Fibroblast of skin of scalp (primary cell): ENCODE results near the gene GLI3. TPM values are rescaled to one million over a fixed set of nuclear protein-coding genes. Genes with fewer than 3 reads are reported as not detected.

ENCODE experiments used
- DNase-seq: peaks from one replicate; pipeline ENCODE4 v3.0.0-alpha.2; 2013
- polyA plus RNA-seq, 2 experiments: library from polyadenylated mRNA; unstranded; fragments of 120-200 nt; gene quantifications; one replicate each; pipeline ENCODE4 v1.2.1, GENCODE V29; 2013; ENCODE audit not compliant: insufficient read length in 2 of 2

GLI3 gene
- 14.3 TPM for polyA plus RNA-seq (2013, experiment 1 of 2; ENCODE audit: insufficient read length)
- 14.9 TPM for polyA plus RNA-seq (2013, experiment 2 of 2; ENCODE audit: insufficient read length)

DNA sequence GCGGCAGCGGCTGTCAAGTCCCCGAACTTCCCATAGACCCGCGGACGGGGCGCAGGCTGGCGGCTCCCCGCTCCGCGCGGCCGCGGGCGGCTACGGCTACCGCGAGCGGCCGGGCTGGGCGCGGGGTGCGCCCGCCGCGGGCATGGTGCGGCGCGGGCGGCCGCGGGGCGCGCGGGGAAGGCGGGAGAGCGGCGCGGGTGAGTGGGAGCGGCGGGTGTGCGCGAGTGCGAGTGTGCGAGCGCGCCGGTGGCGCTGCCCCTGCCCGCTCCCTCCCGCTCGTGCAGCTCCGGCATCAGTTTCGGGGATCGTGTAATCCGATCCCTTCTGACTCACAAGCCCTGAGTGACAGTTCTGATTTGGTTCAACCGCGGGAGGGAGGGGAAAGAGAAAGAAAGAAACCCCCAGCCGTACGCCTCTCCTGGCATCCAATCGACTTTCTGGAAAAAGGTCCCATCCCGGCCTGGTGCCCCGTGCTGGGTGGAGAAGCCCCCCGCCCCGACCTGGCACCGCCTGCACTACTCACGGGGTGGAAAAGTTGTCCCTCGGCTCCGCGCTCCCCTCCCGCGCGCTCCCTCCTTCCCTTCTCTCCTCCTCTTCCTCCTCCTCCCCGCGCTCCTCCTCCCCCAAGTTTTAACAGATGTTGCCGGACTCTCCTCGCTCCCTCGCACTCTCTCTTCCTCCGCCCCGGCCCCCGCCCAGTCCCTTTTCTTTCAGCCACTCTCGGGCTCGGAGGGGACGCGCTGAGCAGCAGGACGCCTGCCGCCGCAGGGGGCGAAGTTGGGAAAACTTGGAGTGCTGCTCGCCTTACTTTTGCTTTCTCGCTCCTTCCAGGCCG lies at the start of gene GLI3:
Gene GLI3 (minus strand): TSS at position 234 of the 835 bp plus-strand sequence. CDS start 13,956 bp downstream, outside the sequence.
- peak; percentile 97 for DNase-seq

DNA sequence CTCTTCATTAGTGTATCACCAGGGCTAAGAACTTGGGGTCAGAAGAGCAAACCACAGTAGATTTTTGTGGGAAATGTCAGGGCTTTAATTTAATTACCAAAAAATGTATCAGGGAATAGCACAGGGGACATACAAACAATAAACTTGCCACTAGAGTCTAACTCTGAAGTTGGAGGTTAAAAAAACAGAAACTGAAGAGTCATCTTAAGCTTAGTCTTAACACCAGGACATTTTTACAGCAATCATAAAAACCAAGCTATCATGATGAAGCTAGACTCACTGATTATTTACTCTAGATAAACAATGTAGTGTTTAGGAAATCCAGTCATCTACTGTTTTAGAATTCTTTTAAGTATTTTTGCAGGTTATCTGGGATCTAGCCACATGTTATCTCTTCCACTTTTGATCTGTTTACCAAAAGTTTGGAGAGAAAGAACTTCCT lies 48.4 kb upstream of the GLI3 start:
- peak; percentile 44 for DNase-seq

DNA sequence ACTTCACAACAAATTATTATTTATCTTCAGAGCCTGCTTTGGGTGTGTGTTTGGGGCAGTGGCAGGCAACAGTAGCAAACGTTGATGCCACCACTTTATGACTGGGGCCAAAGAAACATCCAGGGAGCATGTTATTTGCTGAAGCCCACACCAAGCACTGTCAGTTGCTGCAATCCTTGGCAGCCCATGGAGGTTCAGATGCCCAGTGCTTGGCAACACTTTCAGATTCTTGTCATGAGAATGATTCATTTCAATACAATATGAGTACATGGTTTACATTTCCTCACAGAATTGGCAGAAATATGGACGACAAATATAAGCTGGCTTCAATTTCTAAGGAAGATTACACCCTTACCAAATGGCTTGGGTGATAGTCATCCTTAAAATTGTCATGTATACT lies 46.5 kb upstream of the GLI3 start:
- peak; percentile 61 for DNase-seq

DNA sequence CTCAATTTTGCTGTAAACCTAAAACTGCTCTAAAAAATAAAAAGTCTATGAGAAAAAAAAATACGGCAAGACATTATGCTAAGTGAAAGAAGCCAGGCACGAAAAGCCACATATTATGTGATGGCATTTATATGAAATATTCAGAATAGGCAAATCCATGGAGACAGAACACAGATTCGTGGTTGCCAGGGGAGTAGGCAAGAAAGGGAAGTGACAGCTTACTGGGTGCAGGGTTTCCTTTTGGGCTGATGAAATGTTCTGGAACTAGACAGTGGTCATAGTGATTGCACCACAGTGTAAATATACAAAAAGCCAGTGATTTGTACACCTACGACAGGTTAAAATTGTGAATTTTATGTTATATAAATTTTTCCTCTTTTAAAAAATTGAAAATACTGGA lies 41.3 kb upstream of the GLI3 start:
- peak; percentile 33 for DNase-seq

DNA sequence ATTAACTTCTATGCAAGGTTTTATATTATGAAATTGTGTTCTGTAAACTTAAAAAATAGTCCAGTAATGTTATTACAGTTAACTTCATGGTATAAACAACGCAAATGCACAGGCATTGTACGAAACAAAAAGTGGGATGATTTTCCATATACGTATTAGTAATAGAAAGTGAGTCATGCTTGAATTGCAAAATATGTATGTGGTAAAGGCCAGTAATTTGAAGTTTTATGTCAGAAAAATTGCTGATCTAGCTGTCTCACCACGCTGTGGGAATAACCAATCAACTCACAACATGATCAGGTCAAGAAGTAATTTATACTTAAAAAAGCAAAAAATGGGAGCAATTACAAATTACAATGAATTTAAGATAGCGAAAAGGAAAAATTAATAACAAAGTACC lies 37.0 kb upstream of the GLI3 start:
- DNase-seq = peak; percentile 74

DNA sequence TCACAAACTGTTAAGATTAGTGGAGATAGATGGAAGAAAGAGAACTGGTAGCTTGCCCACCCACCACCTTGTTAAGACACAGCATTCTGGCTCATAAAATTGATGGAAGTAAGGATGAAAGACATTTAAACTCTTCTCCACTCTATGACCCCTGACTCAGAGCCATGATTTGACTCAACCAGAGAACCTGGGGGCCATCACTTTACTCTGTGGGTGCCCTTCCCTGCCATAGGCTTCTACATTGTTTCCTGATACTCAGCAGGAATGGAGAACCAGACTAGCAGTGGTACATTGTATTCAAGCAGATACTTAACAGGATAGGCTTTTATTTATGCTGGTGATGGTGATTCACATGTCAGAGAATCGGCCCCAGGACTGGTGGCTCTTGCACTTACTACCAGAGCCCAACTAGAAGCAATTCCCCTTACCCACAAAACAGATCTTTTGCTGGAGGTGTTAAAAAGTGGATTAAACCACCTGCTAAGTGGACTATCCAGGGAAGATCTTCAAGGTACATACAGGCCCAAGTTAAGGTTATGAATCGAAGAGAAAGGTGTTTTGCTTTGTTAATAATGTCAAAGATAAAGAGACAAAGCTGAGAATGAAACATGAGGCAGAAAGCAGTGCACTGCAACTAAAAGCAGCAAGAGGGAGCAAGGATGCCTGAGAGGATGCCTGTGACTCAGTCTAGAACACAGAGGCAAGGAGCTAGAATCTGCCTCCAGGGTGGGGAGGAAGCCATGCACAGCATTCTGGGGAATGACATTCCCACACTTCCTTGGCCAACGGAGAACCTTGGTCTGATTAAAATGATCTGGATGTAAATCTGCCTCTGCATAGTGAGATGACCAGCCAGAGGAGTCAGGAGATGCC lies 36.0 kb upstream of the GLI3 start:
- peak; percentile 75 for DNase-seq

DNA sequence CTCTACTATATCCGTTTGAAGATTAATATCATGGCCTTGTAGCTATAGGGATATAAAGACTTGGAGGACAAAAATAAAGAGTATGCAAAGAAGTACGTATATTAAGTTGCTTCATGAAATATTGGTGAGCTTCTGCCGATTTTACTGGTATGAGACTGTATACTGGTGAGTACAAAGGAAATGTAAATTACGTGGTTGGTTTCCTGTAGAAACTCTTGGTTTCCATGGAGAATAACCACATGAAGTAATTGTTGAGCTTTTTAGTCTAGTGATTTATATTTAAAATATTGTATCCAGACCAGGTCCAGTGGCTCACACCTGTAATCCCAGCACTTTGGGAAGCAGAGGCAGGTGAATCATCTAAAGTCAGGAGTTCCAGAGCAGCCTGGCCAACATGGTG lies 32.2 kb upstream of the GLI3 start:
- DNase-seq = no peak

DNA sequence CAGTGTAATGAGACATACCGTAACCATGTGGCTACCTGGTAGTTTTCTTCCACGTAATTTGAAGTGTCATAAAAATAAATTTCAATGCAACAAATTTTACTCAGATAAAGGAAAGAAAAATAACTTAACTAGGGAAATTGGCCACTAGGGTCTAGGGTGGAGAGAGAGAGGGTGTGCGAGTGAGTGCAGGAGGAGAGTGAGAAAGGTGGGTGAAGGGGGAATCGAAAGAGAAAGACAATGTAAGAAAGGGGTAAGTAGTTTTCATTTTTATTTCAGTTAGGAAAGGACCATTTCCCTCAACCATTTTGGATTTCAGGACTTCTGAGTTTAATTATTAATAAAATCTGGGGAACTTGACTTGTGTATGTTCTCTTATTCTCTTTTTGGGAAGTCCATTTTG lies 27.7 kb upstream of the GLI3 start:
- DNase-seq = no peak

DNA sequence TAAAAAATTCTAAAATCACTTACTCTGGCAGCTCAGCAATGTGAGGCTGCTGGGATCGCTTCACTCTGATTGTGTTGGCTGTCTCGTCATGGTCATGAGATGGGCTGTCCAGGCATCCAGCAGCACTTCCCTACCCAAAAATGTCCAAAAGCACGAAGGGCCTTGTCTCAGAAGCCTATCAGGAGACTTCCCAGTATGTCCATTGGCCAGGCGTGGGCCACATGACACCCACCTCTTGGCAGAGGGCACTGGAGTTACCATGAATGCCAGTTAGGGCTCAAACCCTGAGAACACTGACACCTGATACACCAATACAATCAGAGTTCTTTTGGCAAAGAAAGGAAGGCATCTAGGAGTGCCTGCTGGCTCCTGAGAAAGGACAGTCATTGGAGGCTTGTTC lies 27.0 kb upstream of the GLI3 start:
- no peak for DNase-seq

DNA sequence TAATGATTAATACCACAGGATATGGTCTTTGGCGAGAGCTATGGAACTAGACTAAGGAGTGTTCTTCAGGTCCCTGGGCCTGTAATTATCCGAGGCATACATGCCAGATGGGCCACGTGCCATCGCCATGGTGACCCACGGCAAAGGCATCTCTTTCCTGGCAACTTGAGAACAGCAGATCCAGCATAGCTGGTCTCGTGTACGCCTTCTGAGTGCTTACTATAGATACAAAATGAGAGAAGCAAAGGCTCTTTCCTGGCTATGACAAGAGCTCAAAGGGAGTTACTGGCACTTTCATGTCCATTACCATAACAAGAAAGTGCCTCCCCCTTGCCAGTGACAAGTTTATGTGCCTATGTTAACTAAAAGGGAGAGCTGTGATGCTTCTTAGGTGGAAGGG lies 26.0 kb upstream of the GLI3 start:
- DNase-seq = peak; percentile 85

DNA sequence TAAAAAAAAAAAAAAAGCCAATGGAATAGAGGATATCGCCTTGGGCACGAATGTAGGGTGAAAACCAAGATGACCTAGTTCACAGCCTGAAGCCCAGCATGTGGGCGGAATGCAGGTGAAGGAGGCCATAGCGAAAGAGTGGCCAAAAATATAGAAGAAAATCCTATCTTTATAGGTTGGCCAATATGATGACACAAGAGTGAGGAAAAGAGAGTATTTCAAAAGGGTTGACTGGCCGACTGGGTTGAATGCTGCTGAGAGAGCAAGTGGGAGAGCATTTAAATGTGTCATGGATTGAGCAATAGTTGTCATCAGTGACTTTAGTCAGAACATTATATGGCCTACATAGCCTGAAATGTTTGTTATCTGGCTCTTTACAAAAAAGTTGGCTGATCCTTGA lies 17.2 kb upstream of the GLI3 start:
- peak; percentile 42 for DNase-seq

DNA sequence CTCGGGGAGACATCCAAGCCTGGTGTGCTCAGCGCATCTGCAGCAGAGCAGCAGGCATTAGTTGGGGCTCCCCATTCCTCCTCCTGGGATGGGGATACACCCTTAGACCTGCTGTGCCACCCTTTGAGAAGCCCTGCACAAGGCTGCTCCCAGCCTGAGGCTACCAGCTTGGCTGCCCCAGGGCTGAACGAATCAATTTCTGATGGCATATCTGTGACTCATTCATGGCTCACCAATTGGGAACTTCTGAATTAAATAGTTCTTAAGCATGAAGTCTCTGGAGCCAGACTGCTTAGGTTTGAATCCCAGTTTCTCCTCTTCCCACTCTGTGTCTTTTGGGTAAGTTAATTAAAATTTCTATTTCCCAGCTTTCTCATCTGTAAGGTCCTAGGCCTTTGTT lies 16.3 kb upstream of the GLI3 start:
- no peak for DNase-seq

DNA sequence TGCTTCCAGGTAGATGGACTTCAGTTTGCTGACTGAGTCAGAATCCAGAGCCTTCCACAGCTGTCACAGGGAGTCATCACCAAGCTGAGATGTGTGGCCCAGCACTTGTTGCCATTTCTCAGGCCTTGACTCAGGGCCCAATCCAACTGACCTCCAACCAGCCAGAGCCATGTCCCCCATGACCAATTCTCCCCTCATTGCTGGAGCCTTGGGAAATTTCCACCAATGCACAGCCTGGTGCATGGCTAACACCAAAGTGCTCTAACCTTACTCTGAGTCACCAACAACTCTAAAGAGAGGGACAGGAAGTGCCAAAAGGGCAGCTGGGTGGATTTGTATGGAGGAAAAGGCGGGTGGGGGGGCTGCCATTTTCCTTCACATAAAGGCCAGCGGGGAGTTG lies 13.4 kb upstream of the GLI3 start:
- DNase-seq = no peak

DNA sequence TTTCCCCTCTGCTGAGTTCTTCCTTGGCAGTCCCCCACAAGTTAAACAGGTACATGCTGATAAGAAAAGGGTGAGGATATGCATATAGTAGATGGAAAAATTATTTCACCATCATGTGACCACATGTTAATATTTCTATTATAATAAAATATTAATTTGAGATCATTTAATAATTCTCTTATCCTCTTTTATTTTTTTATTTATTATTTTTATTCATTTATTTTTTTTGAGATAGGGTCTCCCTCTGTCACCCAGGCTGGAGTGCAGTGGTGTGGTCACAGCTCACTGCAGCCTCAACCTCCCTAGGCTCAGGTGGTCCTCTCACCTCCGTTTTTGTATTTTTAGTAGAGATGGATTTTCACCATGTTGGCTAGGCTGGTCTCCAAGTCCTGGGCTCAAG lies 11.6 kb upstream of the GLI3 start:
- DNase-seq = no peak

DNA sequence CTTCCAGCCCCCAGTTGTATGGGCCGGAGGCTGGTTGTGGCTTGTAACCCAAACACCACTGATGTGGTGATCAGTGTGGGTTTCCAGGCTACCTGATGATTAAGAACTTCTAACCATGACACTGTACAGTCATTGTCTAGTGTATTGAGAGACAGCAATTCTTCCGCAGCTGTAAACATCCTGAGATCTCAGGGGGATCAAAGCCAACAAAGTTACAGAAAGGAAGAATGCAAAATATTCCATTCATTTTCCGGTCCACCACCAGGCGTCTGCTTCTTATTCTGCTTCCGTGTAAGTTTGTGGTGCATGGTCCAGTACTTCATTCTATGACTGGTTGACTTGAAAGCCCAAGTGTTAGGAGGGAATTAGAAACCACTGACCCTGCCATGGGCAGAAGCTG lies 10.3 kb upstream of the GLI3 start:
- DNase-seq = peak; percentile 91

DNA sequence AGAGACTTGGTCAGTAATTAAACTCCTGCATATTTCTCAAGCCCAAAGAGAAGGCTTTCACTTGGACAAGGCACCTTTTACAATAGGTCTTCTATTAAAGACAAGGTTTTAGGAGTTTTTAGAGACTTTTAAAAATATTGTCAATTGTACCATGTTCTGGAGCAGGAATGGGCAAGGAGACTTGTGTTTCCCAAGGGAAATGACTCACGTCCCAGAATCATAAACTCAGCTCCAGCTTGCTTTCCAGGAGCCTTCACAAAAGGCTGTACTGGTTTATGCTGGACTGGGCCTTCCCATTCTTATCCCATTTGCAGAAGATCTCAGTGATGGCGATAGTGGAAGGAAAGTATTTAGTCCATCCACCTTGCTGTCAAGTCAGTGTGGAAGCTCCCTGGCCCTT lies 7.8 kb upstream of the GLI3 start:
- peak; percentile 82 for DNase-seq

DNA sequence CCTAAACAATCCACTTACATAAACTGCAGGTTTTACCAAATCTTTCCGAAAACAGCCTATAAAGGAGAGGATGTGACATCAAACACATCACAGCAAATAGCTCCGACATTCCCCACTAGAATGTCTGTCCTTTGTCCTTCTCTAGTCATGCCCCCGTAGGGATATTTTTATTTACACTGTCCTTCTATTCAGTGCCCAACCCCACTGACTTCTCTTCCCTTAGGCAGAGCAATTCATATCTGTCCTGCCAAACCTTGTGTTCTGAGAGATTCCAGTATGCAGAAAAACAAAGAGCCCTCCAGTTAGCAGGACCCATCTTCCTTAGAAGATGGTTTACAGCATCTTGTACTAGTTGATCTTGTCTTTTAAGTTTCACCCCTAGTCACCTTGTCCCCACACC lies 5.4 kb upstream of the GLI3 start:
- no peak for DNase-seq

DNA sequence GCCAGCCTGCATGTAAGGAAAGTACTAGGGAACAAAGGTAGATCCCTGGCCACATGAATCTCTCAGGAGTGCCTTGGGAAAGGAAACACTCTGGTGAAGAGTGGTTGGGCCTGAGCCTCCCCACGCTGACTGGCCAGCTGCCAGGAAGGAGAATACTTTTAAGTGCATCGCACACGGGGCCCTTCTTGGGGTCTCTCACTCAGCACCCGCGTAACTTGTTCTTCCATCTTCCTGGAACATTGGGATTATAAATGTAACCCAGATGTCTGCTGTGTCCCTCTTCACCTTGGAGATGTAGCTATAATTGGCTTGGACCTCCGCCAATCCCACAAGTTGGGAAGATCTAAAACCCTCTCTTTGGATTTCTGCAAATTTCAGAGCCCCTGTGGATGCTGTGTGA lies 4.4 kb upstream of the GLI3 start:
- DNase-seq = no peak

DNA sequence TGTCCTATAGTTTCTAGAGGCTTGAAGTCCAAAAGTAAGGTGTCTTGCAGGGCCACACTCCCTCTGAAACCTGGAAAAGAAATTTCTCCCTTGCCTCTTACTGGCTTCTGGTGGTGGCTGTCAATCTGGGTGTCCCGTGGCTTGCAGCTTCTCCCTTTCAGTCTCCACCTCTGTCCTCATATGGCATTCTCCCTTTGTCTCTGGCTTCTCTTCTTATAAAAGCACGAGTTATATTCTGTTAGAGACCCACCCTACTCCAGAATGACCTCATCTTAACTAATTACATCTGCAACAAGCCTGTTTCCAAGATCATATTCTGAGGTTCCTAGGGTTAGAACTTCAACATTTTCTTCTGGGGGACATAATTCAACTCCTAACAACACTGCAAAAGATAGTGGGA lies 3.4 kb upstream of the GLI3 start:
- no peak for DNase-seq

DNA sequence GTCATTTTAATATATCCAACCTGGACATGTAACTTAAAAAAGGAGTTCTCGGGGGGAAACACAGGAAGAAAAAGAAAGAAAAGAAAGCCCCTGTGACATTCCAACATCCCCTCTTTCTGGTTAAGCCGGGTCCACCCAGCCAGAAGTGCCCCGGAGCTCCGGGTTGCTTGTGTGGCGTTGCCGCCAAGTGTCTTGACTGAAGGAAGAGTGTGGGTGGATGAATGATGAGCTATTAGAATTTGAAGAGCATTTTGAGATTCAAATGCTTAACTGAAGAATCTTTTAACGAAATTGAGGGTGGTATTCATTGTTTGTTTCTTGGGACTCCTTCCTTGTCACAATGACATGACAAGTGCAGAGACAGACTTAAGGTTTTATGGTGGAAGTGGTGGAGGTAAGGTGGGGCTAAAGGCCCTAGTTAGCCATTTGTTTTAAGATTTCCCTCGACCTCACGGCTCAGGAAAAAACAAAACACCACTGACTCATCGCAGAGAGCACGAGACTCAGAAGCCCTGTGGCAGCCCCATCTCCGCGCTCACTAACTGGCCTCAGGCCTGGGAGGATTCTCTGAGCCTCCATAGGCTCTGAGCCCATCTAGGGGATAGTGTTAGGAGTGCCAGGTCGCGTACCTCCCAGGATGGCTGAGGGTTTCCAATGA lies 1.8 kb upstream of the GLI3 start:
- peak; percentile 54 for DNase-seq

DNA sequence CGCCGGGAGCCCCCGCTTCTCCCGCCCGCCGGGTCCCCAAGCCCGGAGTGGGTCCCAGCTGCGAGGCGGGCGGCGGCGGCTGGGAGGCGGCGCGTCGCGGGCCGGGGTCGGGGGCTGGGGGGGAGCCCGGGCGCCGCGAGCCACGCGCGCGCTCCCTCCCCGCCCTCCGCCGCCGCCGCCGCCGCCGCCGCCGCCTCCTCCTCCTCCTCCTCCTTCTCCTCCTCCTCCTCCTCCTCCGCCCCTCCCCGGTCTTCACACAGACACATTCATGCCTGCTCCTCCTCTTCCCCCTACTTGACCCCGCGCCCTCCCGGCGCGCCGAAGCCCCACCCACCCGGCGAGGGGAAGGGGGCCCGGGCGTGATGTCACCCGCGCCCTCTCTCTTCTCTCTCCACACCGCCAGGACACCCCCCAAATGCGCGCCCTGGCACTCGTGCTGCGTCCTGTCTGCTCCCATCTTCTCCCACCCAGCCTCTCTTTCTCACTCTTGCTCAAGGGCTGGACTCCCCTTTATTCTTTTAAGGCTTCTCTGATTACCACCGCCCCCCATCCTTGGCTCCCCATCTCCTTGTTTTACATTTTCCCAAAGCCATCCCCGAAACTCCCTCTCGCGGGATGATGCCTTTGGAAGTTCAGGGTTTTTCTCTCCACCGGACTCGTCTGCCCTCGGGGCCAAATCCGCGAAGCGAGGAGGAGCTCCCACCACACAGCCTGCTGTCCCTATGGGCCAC lies 967 bp upstream of the GLI3 start:
- DNase-seq = peak; percentile 81

DNA sequence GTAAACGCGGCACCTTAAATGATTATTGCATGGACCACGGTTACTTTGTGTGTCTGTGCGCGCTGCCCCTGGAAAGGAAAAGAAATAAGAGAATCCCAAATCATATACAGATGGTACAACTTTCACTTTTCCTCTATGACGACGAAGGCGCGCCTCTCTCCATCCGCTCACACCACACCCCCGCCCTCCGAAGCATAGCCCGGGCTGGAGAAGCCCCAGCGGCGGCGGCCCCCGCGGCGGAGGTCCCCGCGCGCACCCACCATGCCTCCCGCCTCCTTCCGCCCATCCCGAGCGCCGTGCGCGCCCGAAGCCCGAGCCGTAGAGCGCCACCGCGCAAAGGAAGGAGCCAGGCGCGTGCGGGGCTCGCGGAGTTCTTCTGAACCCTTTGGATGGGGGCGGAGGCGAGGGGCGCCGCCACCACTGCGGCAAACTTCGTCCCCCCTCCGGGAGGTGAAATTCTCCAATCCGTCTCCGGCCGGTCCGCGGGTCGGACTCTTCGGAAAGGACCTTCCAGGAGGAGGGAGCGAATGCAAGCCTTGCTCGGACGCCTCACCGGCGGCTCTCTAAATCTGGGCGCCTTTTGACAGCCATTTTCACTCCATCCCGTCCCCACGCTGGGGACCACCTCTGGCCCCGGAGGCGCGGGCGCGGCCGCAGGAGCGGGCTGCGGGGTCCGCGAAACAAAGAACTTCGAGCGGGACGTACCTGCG lies 588 bp downstream of the GLI3 start:
- peak; percentile 77 for DNase-seq
